NCI-H2196 (cell line): ENCODE data around the gene DPEP2NB.
A peak's percentile ranks its signal among the peaks of the same experiment; 100 is the strongest.
"Not testable (repeated sequence)": the region's sequence is repeated elsewhere in the genome, so short reads cannot be mapped to it uniquely, and the experiment has no call there.

Source experiments
- DNase-seq: peaks from one replicate; lab custom pipeline; 2025; ENCODE audit not compliant: unreplicated experiment; lab: John Stamatoyannopoulos, UW

The DPEP2NB gene, protein sequence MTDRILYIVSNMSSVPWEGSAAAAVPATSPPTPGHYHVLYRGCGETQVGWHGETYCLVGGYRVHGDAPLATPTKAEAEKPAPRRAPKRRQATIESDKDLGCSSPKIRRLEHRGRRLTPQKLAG

DNA sequence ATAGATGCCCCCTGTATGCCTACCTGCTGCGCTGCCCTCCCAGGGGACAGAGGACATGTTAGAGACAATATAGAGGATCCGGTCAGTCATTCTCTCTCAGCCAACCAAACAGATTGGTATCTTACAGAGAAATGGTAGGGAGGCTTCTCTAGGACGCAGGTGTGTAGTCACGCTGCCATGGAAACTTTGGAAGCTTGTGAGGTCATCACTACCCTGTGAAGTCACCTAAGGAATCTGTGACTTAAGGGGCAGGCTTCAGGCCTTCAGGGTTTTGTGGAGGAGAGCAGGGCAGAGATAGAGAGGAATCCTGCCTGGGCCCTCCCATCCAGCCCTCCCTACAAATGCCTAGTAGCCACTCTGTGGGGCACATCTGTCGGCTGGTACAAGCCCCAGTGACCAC lies at the start of gene DPEP2NB:
TSS of gene DPEP2NB (minus strand) at position 231 of the 400 bp plus-strand sequence. CDS start at position 90, 141 bp downstream.
- no peak for DNase-seq

DNA sequence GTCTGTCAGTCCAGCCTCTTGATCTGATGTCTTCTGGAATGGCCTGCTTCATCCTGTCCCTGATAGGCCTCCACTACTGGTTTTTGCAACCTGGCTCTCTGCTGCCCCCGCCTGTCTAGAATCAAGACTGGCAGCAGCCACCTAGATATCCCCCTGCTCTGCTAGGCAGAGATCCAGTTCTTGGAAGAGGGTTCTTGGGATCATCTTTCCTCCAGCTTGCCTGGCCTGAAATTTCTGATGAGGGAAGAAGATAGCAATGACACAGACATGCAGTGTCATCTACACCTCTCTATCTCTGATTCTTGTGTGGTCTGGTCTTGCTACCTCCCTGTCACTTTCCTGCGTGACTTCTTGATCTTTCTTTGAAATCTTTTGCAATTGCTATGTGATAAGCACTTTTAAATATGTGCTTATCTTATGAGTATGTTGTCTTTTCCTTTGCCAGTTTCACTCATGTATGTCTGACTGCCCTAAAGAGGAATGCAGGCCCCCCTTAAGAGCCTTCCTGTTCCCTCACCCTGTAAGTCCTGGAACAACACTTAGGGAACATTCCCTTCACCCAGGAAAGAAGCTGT lies 49.2 kb upstream of the DPEP2NB start:
- DNase-seq, result peak; percentile 49

DNA sequence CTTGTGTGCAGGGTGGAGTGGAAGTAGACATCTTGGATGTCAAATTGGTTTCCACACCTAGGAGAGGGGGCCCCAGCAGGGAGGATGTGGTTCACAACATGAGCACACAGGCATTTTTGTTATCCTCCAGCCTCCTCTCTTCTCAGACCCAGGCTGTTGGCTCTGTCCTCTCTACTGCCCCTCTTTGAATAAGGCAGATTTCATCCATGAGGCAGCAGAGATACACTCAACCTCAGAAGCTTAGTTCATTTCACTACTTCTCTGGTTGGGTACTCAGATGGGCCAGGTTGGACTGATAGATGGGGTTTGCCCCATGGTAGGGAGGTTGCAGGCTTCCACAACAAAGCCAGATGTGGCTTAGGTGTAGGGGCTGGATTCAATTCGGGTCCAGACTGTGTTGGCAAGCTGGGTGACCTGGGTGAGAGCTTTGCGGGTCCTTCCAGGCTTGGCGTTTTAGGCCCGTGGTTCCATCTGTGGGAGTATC lies 47.2 kb upstream of the DPEP2NB start:
- DNase-seq, result no peak

DNA sequence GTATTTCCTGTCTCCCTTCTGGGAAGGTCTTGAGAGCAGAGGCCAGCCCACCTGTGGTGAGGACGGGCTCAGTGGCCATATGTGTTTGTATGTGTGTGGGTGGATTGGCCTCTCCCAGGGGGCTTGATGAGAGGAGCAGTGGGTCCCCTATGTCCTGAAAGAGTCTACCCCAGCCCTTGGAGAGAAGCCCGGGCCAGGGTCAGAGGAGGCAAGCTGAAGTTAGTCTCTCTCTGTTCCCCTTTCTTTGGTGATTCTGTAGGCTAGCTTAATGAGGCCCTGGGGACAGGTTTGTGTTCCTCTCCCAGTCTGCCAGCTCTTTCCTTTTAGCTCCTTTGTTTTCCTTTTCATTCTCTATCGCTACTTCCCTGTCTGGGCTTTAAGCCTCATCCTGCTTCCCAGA lies 45.7 kb upstream of the DPEP2NB start:
- DNase-seq, result no peak

DNA sequence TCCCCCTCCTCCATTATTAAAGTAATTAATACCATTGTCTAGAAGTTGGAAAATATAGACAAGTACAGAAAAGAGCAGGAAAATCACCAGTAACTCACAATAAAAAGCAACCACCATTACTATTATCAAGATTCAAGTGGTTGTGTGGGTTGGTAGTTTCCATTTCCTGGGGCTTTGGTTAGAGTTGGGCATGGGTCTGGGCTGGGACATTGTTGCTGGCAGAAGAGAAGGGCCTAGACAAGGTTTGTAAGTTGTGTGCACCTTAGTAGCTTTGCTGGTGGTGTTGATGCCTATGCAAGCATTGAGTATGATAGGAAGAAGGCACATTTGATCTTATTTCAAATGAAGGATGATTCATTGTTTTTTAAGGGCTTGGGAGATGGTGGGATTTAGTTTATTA lies 44.1 kb upstream of the DPEP2NB start:
- no peak for DNase-seq

DNA sequence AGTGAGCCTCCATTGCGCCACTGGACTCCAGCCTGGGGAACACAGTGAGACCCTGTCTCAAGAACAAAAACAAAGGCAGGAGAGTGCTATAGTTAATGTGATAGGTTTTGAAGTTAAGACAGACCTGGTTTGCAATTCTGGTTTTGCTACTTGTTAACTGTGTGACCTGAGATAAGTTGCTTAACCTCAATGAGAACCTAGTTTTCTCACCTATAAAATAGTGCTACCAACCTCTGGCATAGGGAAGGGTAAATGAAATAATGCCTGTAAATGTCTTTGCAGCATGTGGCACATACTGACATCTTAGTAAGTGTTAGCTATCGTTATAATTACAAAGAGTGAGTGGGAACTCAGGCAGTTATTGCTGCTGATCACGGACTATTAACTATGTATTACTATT lies 39.7 kb upstream of the DPEP2NB start:
- DNase-seq, result no peak

DNA sequence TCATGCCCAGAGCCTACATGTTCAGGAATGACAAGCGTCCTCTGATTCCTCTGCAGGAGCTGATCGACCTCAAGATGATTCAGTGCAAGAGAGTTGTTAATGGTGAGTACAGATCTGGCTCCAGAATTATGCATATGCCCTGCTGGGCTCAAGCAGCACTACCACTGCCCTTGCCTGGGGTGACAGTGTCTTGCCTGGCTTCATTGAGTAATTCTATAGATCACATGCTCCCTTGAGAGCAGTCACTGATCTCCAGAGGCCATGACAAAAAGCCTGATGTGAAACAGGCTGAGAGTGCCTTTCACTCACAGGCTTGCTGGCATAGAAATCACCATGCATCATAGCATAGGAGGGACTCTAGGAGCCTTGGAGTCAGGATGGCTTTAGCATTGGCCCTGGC lies 33.7 kb upstream of the DPEP2NB start:
- DNase-seq, result no peak

DNA sequence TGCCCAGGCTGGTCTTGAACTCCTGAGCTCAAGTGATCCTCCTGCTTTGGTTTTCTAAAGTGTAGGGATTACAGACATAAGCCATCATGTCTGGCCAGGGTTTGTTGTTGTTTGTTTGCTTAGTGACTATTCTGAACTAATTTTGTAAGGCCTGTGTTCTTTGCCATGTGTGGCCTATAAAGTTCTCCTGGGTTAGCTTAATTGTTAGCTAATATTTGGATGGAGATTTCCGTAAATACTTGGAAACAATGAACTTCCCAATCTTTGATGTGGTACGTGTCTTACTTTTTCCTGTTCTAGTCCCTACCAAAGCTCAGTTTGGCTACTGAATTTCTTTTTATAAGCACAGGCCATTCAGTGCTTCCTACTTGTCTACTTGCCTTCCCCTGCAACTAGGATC lies 32.3 kb upstream of the DPEP2NB start:
- DNase-seq, result no peak

DNA sequence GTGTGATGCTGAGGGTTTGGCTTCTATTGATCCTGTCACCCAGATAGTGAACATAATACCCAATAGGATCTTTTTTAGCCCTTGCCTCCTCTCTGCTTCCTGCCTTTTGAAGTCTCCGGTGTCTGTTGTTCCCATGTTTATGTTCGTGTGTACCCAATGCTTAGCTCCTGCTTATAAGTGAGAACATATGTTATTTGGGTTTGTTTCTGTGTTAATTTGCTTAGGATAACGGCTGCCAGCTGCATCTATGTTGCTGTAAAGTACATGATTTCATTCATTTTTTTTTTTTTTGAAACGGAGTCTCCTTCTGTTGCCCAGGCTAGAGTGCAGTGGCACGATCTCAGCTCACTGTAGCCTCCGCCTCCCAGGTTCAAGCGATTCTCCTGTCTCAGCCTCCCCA lies 30.4 kb upstream of the DPEP2NB start:
- DNase-seq, result no peak

DNA sequence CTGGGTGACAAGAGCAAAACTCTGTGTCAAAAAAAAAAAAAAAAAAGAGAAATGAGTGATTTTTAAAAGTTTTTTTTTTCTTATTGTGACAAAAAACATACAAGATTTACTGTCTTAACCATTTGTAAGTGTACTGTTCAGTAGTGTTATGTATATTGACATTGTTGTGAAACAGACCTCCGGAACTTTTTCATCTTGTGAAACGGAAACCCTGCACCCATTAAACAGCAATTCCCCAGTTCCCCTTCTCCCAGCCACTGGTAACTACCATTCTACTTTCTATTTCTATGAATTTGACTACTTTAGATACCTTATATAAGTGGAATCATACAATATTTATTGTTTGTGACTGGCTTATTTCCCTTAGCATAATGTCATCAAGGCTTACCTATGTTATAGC lies 26.1 kb upstream of the DPEP2NB start:
- DNase-seq, result no peak

DNA sequence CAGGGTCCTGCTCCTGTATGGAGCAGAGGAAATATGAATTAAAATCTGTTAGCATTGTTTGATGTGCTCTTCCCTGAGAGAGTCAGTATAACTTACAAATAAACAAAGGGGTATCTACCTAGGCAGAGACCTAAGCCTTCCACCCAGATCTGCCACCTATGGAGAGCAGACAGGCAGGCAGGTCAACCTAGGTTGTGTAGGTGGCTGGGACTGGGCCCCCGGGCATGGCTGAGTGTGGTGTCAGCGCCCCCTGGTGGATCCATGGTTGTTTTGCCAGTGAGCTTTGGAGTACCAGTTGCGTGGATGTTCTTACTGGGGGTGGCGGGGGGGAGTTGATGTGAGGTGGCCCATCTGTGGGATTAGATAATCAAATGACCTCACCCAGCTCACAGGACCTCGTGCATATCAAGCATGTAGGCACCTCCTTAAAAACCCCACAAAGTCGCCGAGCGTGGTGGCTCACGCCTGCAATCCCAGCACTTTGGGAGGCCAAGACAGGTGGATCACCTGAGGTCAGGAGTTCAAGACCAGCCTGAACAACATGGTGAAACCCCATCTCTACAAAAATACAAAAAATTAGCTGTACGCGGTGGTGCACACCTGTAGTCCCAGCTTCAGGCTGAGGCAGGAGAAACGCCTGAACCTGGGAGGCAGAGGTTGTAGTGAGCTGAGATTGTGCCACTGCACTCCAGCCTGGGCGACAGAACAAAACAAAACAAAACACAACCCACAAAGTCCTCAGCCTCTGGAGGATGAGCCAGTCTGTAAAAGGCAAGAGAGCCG lies 25.0 kb upstream of the DPEP2NB start:
- DNase-seq, result peak; percentile 30

DNA sequence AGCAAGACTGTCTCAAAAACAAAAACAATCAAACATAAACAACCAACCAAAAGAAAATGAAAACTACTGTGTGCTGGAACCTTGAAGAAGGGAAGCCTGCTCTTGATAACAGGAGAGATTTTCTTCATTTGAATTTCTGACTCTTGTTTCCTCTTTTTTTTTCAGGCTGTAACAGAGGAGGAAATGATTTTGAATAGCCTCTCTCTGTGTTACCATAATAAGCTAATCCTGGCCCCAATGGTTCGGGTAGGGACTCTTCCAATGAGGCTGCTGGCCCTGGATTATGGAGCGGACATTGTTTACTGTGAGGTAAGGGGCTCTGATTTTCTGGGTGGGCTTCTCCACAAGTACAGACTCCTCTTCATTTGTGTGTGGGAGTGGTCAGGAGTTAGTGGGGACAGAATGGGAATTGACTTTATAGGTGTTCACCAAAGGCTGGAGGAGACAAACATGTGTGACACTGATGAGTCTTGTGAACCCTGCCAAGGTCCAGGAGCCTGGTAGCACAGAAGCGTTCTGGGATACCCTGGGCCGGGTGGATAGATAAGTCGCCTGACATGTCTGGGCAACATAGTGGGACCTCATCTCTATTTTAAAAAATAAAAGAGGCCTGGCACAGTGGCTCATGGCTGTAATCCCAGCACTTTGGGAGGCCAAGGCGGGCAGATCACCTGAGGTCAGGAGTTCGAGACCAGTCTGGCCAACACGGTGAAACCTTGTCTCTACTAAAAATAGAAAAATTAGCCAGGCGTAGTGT lies 22.3 kb upstream of the DPEP2NB start:
- no peak for DNase-seq

DNA sequence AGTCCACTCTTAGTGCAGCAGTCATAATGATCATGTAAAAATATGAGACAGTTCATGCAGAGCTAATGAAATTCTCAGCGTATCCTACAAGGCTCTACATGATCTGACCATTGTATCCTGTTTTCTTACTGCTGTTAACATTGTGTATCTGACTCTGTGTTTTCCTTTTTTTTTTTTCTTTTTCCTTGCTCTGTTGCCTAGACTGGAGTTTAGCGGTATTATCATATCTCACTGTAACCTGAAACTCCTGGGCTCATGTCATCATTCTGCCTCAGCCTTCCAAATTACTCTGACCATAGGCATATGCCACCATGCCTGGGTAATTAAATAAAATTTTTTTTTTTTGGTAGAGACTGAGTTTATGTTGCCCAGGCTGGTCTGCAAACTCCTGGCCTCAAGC lies 19.5 kb upstream of the DPEP2NB start:
- DNase-seq, result no peak

DNA sequence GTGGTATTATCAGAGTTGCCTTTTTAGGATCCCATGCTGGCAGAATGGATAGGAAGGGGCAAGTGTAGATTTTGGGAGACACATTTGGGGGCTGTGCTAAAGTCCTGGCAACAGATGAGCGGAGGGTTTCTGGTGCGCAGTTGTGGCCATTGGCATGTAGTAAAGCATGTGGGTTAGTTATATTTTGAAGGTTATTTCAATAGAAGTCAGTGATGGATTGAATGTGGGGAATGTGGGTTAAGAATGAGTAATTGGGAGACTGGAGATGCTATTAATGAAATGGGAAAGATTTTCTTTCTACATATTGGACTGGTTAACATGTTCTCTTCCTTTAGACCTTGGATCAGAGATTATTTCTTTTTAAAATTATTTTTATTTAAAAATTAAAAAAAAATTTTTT lies 17.4 kb upstream of the DPEP2NB start:
- DNase-seq, result no peak

DNA sequence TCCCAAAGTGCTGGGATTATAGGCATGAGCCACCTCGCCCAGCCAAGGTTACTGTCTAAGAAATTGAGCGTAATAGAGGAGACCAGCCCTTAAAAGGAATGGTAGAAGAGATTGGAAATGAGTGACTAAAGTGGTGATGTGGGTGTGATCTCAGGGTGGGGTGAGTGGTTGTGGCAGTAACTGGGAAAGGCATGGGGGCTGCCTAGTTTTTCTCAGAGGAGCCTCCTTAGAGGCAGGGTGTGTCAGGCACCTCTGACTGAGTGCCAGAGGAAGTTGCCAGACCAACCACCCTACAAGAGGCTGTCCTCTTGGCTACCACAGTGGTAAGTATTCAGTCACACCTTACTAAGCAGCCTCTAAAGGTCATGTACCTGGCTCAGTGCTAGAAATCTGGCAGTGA lies 16.2 kb upstream of the DPEP2NB start:
- DNase-seq, result no peak

DNA sequence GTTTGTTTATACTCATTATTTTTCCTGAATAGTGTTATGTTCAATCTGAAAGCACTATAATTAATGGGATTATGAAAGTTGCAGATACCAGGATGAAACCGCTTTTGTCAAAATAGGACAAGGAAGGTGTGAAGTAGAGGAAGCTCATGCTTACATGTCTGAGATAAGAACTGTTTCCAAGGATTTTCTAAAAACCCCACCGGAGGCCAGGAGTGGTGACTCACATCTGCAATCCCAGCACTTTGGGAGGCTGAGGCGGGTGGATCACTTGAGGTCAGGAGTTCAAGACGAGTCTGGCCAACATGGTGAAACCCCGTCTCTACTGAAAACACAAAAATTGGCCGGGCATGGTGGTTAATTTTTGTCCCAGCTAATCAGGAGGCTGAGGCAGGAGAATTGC lies 14.4 kb upstream of the DPEP2NB start:
- DNase-seq, result not testable (repeated sequence)

DNA sequence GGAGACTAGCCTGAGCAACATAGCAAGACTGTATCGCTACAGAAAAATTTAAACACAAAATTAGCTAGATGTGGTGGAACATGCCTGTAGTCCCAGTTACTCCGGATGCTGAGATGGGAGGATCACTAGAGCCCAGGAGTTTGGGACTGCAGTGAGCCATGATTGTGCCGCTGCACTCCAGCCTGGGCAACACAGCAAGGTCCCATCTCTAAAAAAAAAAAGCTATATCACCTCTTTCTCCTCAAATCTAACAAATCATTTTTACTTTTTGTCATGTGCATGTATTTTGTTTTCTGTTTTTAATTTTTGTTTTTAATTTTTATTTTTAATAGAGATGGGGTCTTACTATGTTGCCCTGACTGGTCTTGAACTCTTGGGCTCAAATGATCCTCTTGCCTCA lies 13.3 kb upstream of the DPEP2NB start:
- DNase-seq, result no peak

DNA sequence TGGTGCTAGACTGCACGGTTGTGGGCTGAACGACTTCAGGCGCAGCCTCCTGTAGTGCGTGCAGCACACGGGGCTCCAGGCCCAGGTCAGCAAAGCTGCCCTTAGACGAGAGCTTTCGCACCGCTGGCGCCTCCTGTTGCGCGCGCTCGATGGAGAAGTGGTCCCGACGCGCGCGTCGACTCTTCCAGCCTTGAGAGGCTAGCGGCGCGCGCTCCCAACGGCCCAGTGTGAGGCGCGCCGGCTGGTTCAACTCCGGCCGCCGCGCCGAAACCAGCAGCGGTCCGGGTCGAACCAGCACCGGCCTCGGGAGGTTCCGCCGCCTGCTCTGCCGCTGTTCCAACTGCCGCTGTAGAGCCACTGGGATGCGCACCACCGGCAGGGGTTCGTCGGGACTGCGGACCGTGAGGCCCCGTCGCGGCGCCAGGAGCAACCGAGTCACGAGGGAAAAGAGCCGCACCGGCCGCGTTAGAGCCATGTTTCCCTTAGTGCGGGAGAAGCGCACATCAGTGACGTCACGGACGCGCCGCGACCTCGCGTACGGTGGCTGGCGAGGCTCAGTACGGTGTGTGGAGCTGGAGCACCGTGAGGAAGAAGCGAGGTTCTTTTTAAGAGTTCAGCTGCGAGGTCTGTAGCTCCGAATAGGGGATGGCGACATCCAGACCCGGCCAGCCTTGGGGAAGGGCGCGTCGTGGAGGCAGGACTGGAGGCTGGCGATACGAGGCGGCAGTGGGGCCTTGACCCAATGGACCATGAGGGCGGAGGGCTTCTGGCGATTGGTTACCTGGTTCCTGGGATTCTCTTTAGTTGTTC lies 7.2 kb upstream of the DPEP2NB start, which contains the start of the genes DDX28 and DUS2:
TSS of gene DDX28 (minus strand) at position 505 of the 810 bp plus-strand sequence. CDS start at position 475, 30 bp downstream.
TSS of gene DUS2 (plus strand) at position 557 of the 810 bp plus-strand sequence. CDS start 14,740 bp downstream, outside the sequence.
- DNase-seq, result peak; percentile 72

DNA sequence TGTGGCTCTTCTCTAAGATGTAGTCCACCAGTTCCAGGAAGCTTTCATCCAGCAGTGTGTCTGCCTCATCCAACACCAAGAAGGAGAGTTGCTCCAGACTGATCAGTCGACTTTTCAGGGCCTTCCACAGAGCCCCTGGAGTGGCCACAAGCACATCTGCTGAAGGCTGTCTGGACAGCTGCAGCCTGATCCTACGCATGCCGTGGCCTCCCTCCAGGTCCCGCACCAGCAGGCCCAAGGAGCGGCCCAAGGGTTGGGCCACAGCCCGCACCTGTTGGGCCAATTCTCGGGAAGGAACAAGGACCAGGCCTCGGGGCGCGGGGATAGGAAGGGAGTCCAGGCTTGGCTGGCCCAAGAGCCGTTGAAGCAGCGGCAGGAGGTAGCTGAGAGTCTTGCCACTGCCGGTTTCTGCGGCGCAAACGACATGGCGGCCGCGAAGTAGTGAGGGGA lies 6.6 kb upstream of the DPEP2NB start:
- DNase-seq, result no peak

DNA sequence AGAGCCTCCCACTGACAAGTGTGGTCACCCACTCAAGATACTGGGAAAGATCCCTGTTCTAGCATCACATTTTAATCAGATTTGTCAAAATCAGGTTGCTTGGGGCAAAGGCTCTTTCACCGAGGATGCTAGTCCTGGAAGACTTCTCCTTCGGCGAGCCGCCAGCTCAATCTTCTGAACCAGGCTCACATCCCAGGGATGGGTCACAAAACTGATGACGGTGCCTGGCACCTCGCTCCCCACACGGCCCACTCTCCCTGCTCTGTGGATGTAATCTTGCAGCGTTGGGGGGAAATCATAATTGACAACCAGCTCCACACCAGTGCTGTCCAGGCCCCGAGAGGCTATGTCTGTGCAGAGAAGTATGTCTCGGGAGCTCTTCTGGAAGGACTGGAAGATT lies 5.8 kb upstream of the DPEP2NB start:
- no peak for DNase-seq
